IPS DF 6.9 (cell line): ENCODE results near the gene RAD51B.

ENCODE experiments used
- DNase-seq: peaks from one replicate; pipeline ENCODE4 v3.0.0-alpha.2; 2013; ENCODE audit warnings: low read depth, low spot score
- H3K27ac ChIP-seq: one replicate; pipeline ENCODE4 v1.5.1; 2013; ENCODE audit warnings: low read length, control low read depth
- H3K27me3 ChIP-seq: 2 replicates; pipeline ENCODE4 v1.6.1; 2013; ENCODE audit warnings: mild to moderate bottlenecking, low read length; ENCODE audit not compliant: control insufficient read depth, insufficient read depth
- H3K36me3 ChIP-seq: 2 replicates; pipeline ENCODE4 v1.6.1; 2013; ENCODE audit warnings: low read length; ENCODE audit not compliant: control insufficient read depth, insufficient read depth
- H3K4me1 ChIP-seq: 2 replicates; pipeline ENCODE4 v1.6.1; 2013; ENCODE audit warnings: low read length; ENCODE audit not compliant: control insufficient read depth, insufficient read depth
- H3K4me3 ChIP-seq: 2 replicates; pipeline ENCODE4 v1.5.1; 2013; ENCODE audit warnings: mild to moderate bottlenecking, low read length
- H3K9me3 ChIP-seq: 2 replicates; pipeline ENCODE4 v1.6.1; 2013; ENCODE audit warnings: low read length, inconsistent platforms; ENCODE audit not compliant: control insufficient read depth, insufficient read depth
- WGBS: extraction: QIAGEN DNeasy Blood & Tissue Kit; methylation state at CpG from one replicate; pipeline ENCODE4 v1.1.7; 2013; ENCODE audit warnings: mixed read lengths, missing lambda C conversion rate; ENCODE audit not compliant: insufficient read length, insufficient coverage; 5-methylcytosine and 5-hydroxymethylcytosine counted together

RAD51B gene

GRCh38 chr14:68633131-68633991 is 813.8 kb downstream of the RAD51B start:
- no CpG with 5 or more reads among the region's 15 CpGs for WGBS
- no peak overlapping the region for H3K27ac ChIP-seq
- no peaks in the 10 kb centered on the region for H3K9me3 ChIP-seq
- no peak for DNase-seq
- no peak overlapping the region for H3K4me3 ChIP-seq
- H3K36me3 ChIP-seq = no peaks in the 10 kb centered on the region
- peaks cover 5% of the 10 kb centered on the region for H3K4me1 ChIP-seq
- H3K27me3 ChIP-seq = no peaks in the 10 kb centered on the region

- Histone ChIP-seq H3K27me3 (no peaks in the 10 kb centered on the region), H3K9me3 (no peaks in the 10 kb centered on the region), H3K27ac (no peak overlapping the region), H3K4me1 (peaks cover 5% of the 10 kb centered on the region), H3K36me3 (no peaks in the 10 kb centered on the region), H3K4me3 (no peak overlapping the region)
- DNase-seq = no peak
- WGBS = no CpG with 5 or more reads among the region's 9 CpGs
Observed at GRCh38 chr14:68634332-68634731, 814.8 kb downstream of the RAD51B start.

GRCh38 chr14:68634874-68635595 is 815.5 kb downstream of the RAD51B start:
- no peak overlapping the region for H3K4me3 ChIP-seq
- DNase-seq = no peak
- peaks cover 4% of the 10 kb centered on the region for H3K4me1 ChIP-seq
- H3K27ac ChIP-seq = no peak overlapping the region
- H3K27me3 ChIP-seq = no peaks in the 10 kb centered on the region
- H3K36me3 ChIP-seq = no peaks in the 10 kb centered on the region
- no peaks in the 10 kb centered on the region for H3K9me3 ChIP-seq
- WGBS = no CpG with 5 or more reads among the region's 5 CpGs

GRCh38 chr14:68636597-68636996 is 817.0 kb downstream of the RAD51B start:
- WGBS = no CpG with 5 or more reads among the region's 5 CpGs
- no peak for DNase-seq

GRCh38 chr14:68637106-68638021 is 817.8 kb downstream of the RAD51B start:
- no peaks in the 10 kb centered on the region for H3K9me3 ChIP-seq
- no peaks in the 10 kb centered on the region for H3K27me3 ChIP-seq
- peaks cover 4% of the 10 kb centered on the region for H3K4me1 ChIP-seq
- H3K27ac ChIP-seq = no peak overlapping the region
- H3K4me3 ChIP-seq = no peak overlapping the region
- H3K36me3 ChIP-seq = no peaks in the 10 kb centered on the region
- WGBS = no CpG with 5 or more reads among the region's 13 CpGs
- DNase-seq = no peak

More at GRCh38 chr14:68636597-68636996, 817.0 kb downstream of the RAD51B start:
- no peaks in the 10 kb centered on the region for H3K36me3 ChIP-seq
- H3K4me3 ChIP-seq = no peak overlapping the region
- H3K27me3 ChIP-seq = no peaks in the 10 kb centered on the region
- no peak overlapping the region for H3K27ac ChIP-seq
- H3K4me1 ChIP-seq = peaks cover 4% of the 10 kb centered on the region
- no peaks in the 10 kb centered on the region for H3K9me3 ChIP-seq

- Histone ChIP-seq H3K9me3 (no peaks in the 10 kb centered on the region), H3K4me3 (no peak overlapping the region), H3K4me1 (peaks cover 4% of the 10 kb centered on the region), H3K27me3 (no peaks in the 10 kb centered on the region), H3K27ac (no peak overlapping the region), H3K36me3 (no peaks in the 10 kb centered on the region)
- WGBS = no CpG with 5 or more reads among the region's 12 CpGs
- no peak for DNase-seq
Observed at GRCh38 chr14:68638141-68638999, 818.8 kb downstream of the RAD51B start.

DNA sequence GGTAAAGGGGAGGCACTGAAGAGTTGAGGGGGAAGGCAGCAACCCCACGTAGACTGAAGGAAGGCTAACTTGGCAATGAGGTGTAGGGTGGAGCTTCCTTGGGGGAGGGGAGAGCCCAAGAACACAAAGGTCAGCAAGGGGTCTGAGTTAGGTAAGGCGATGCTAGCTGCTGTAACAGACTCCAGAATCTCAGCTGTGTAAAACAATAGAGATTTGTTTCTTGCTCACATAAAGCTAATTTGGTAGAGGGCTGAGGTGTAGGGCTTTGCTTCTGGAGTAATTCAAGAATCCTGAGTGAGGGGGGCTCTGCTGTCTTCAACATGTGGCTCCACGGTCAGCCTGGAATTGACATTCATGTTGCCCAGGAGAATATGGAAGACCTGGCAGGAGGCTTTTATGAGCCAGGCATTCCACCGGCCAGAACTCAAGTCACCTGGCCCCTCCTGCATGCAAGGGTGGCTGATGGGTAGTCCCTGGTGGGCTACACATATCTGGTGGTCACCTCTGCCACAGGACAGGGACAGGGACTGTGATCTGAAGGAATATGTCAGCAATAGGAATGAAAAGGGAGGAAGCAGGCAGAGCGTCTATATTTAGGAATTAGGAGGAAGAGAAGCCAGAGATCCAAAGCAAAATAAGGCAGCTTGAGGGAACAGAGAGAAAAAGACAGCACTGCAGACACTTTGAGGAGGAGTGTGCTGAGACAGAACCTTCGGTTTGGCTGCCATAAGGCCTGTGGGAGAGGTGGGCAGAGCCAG is 819.6 kb downstream of the RAD51B start:
- Histone ChIP-seq H3K36me3 (no peaks in the 10 kb centered on the region), H3K4me1 (peaks cover 4% of the 10 kb centered on the region), H3K4me3 (no peak overlapping the region), H3K9me3 (no peaks in the 10 kb centered on the region), H3K27me3 (no peaks in the 10 kb centered on the region), H3K27ac (no peak overlapping the region)
- WGBS = no CpG with 5 or more reads among the region's 6 CpGs
- no peak for DNase-seq

DNA sequence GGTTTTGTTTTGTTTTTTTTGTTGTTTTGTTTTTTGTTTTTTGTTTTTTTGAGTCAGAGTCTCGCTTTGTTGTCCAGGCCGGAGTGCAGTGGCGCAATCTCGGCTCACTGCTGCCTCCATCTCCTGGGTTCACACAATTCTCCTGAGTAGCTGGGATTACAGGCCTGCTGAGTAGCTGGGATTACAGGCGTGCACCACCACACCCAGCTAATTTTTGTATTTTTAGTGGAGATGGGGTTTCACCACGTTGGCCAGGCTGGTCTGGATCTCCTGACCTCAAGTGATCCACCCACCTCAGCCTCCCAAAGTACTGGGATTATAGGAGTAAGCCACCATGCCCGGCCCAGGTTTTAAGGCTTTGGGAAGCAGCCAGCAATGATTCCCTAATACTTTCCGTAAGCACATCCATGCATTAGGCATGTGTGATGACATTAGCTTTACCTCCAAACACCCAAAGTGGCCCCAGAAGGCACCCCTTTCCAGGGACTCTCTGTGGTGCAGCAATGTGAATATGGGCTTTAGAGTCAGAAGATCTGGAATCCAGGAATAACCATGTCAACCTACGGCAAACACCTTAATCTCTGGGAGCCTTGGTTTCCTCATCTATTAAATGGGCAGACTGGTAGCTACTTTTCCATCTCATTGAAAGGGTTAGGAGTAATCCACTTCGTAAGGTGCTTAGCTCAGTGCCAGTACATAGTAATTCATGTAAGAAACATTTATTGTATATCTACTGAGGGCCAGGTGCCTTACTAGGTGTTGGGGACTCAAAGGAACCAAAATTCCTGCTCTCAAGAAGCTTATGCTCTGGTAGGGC is 820.4 kb downstream of the RAD51B start:
- Histone ChIP-seq H3K4me1 (peaks cover 4% of the 10 kb centered on the region), H3K9me3 (no peaks in the 10 kb centered on the region), H3K27me3 (no peaks in the 10 kb centered on the region), H3K27ac (no peak overlapping the region), H3K4me3 (no peak overlapping the region), H3K36me3 (no peaks in the 10 kb centered on the region)
- WGBS = no CpG with 5 or more reads among the region's 10 CpGs
- DNase-seq = no peak
